ENCODE results near the gene NFE2.
"Not testable (repeated sequence)": the region's sequence is repeated elsewhere in the genome, so short reads cannot be mapped to it uniquely, and the experiment has no call there.

NFE2 gene

DNA sequence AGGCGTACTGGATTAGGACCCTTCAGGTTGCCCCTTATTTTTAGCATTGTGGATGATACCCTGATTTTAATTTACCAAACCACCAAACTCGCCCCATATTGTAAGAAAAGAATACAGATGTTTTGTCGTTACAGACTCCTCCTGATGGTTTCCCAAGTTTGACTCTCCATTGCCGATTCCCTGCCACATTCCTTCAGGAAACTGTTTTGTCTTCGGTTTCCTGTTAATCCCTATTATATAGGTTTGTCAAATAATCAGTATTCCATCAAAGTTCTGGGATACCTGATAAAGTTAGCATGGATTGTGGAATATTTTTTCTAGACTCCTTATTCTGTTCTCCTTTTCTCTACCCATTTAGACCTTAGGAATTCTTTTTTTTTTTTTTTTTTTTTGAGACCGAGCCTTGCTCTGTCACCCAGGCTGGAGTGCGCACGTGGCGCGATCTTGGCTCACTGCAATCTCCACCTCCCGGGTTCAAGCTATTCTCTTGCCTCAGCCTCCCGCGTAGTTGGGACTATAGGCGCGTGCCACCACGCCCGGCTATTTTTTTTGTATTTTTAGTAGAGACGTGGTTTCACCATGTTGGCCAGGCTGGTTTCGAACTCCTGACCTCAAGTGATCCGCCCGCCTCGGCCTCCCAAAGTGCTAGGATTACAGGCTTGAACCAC, 24.8 kb upstream of the NFE2 start:
- Mint-ChIP-seq H3K4me1 (peaks cover 46% of the 10 kb centered on the region), H3K27ac (peak overlapping the region; percentile 96), H3K4me3 (peak overlapping the region; percentile 100)
- not testable (repeated sequence) for H3K9me3 Mint-ChIP-seq, H3K27me3 Mint-ChIP-seq, H3K36me3 Mint-ChIP-seq

GRCh38 chr12:54324617-54325441, 24.0 kb upstream of the NFE2 start, which contains the start of gene COPZ1:
COPZ1 (plus strand) TSS chr12:54325131; CDS start chr12:54325164, 33 bp downstream.
- Mint-ChIP-seq H3K9me3 (no peaks in the 10 kb centered on the region), H3K4me3 (peak within 1 kb of the TSS; percentile 100), H3K36me3 (peaks cover 6% of the 10 kb centered on the region), H3K4me1 (peaks cover 38% of the 10 kb centered on the region), H3K27me3 (no peaks in the 10 kb centered on the region), H3K27ac (peak within 1 kb of the TSS; percentile 96)

DNA sequence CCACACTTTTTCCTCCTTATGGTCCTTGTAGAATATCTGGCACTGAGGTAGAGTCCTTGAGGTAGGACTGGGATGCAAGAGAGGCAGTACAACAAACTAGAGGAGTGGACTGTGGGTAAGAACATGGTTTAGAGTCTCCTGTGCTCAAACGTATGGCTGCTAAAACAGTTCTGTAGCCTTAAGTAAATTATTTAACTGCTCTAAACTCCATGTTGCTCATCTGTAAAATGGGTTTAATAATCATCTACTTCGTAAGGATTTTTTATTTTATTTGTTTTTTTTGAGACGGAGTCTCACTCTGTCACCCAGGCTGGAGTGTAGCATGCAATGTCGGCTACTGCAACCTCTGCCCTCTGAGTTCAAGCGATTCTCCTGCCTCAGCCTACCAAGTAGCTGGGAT, 20.5 kb upstream of the NFE2 start:
- H3K27me3 Mint-ChIP-seq, result no peaks in the 10 kb centered on the region
- no peak overlapping the region for H3K4me3 Mint-ChIP-seq
- peaks cover 13% of the 10 kb centered on the region for H3K4me1 Mint-ChIP-seq
- H3K36me3 Mint-ChIP-seq, result peaks cover 4% of the 10 kb centered on the region
- no peak overlapping the region for H3K27ac Mint-ChIP-seq
- no peaks in the 10 kb centered on the region for H3K9me3 Mint-ChIP-seq

- not testable (repeated sequence) for H3K4me3 Mint-ChIP-seq, H3K27me3 Mint-ChIP-seq, H3K9me3 Mint-ChIP-seq, H3K4me1 Mint-ChIP-seq, H3K36me3 Mint-ChIP-seq, H3K27ac Mint-ChIP-seq
Measured at GRCh38 chr12:54312309-54312708, 11.5 kb upstream of the NFE2 start.

- Mint-ChIP-seq H3K27ac (no peak overlapping the region), H3K9me3 (no peaks in the 10 kb centered on the region), H3K36me3 (no peaks in the 10 kb centered on the region), H3K27me3 (peaks cover 1% of the 10 kb centered on the region), H3K4me3 (no peak overlapping the region), H3K4me1 (no peaks in the 10 kb centered on the region)
Measured at GRCh38 chr12:54311051-54311450, 10.2 kb upstream of the NFE2 start.

DNA sequence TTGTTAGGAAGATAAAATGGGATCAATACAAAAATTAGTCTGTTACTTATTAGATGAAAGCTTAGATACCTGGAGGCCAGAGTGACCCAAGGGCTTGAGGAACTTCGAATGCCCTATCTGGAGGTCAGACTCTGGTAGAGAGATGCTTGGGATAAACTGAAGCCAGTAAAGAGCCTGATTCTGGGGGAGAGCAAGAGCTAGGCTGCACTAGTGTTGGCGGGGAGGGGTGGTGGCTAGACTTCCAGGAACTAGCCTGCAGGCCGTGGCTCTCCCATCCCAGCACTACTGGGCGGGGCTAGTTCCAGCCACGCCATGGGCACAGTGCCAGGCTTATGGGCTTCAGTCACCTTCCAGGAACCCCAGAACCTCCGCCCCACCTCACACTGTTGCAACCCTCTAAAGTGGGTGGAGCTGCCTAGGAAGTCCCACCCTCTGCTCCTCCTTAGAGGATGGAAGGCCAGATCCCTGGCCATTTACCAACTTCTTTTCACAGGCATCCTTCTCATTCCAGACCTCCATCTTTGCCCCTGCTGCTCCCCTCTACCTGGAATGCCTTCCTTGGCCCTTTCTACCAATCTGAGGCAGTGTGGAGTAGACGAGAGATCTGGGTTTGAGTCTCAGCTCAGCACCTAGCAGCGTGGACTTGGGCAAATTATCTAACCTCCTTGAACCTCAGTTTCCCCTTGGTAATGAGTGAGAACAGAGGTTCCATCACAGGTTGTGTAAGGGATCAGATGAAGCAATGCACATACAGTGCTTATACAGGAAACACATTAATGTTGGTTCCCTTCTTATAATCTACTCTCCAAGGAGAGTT, 6.3 kb upstream of the NFE2 start:
- no peak overlapping the region for H3K4me3 Mint-ChIP-seq
- H3K27me3 Mint-ChIP-seq, result peaks cover 15% of the 10 kb centered on the region
- no peaks in the 10 kb centered on the region for H3K9me3 Mint-ChIP-seq
- no peaks in the 10 kb centered on the region for H3K36me3 Mint-ChIP-seq
- no peak overlapping the region for H3K27ac Mint-ChIP-seq
- H3K4me1 Mint-ChIP-seq, result no peaks in the 10 kb centered on the region

DNA sequence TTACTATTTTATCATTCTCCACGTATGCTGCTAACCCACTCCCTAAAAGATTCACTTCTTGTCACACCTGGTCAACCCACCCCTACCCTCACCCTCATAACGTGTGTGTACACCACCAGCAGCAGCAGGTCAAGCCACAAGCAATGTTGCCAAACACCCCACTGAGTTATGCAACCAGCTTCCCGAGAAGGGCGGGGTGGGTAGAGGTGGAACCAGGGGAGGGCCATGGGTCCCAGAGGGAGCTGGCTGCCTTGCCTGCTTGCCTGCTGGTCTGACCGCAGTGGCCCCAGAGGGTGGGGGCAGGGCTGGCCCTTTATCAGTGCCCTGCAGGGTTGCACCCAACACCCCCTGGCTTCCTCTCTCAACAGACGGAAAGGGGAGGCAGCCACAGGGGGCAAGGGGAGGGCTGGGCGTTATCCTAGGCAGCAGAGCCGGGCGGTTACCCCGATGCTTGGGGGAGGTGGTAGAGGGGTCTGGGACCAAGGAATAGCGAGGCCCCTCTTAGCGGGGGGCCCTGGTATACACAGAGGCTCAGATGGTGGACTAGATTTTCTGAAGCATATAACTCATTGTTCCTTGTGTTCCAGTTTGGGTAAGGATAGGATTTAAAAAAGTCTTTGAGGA, 3.5 kb upstream of the NFE2 start:
- H3K36me3 Mint-ChIP-seq, result no peaks in the 10 kb centered on the region
- H3K27me3 Mint-ChIP-seq, result peaks cover 26% of the 10 kb centered on the region
- H3K4me3 Mint-ChIP-seq, result no peak overlapping the region
- no peaks in the 10 kb centered on the region for H3K9me3 Mint-ChIP-seq
- peaks cover 11% of the 10 kb centered on the region for H3K4me1 Mint-ChIP-seq
- H3K27ac Mint-ChIP-seq, result no peak overlapping the region

DNA sequence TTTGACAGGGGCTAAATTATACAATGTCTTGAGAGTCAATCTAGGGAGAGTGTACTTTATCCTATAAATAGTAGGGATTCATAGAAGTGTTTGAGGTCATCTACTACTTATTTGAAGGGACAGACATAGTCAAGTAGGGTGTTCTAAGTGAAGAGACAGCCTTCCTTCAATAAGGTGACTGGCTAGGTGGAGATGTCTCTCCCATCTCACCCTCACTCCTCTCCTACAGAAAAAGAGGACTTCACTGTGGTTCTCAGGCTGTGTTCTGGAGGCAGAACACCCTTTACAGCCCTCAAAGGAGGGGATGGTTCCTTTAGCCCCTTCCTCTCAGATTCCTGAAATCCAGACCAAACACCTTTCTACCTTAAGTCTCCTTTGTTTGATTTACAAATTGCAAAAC, 2.8 kb upstream of the NFE2 start:
- Mint-ChIP-seq H3K9me3 (no peaks in the 10 kb centered on the region), H3K4me1 (peaks cover 11% of the 10 kb centered on the region), H3K27ac (no peak overlapping the region), H3K36me3 (no peaks in the 10 kb centered on the region), H3K4me3 (no peak overlapping the region), H3K27me3 (peaks cover 29% of the 10 kb centered on the region)

- Mint-ChIP-seq H3K9me3 (no peaks in the 10 kb centered on the region), H3K4me3 (no peak overlapping the region), H3K27ac (no peak overlapping the region), H3K36me3 (no peaks in the 10 kb centered on the region), H3K27me3 (peaks cover 28% of the 10 kb centered on the region), H3K4me1 (peaks cover 16% of the 10 kb centered on the region)
Measured at GRCh38 chr12:54301428-54302048, 723 bp upstream of the NFE2 start.

- Mint-ChIP-seq H3K4me3 (no peak overlapping the region), H3K9me3 (no peaks in the 10 kb centered on the region), H3K27ac (no peak overlapping the region), H3K4me1 (peaks cover 16% of the 10 kb centered on the region), H3K36me3 (no peaks in the 10 kb centered on the region), H3K27me3 (peaks cover 28% of the 10 kb centered on the region)
Measured at GRCh38 chr12:54300225-54300731, 537 bp downstream of the NFE2 start.

GRCh38 chr12:54299515-54300224, 1.1 kb downstream of the NFE2 start:
- Mint-ChIP-seq H3K27me3 (peaks cover 27% of the 10 kb centered on the region), H3K36me3 (no peaks in the 10 kb centered on the region), H3K9me3 (no peaks in the 10 kb centered on the region), H3K4me3 (no peak overlapping the region), H3K4me1 (peaks cover 16% of the 10 kb centered on the region), H3K27ac (no peak overlapping the region)

- no peaks in the 10 kb centered on the region for H3K36me3 Mint-ChIP-seq
- no peaks in the 10 kb centered on the region for H3K9me3 Mint-ChIP-seq
- peaks cover 24% of the 10 kb centered on the region for H3K27me3 Mint-ChIP-seq
- no peak overlapping the region for H3K27ac Mint-ChIP-seq
- peaks cover 16% of the 10 kb centered on the region for H3K4me1 Mint-ChIP-seq
- no peak overlapping the region for H3K4me3 Mint-ChIP-seq
Measured at GRCh38 chr12:54298904-54299303, 1.9 kb downstream of the NFE2 start.

DNA sequence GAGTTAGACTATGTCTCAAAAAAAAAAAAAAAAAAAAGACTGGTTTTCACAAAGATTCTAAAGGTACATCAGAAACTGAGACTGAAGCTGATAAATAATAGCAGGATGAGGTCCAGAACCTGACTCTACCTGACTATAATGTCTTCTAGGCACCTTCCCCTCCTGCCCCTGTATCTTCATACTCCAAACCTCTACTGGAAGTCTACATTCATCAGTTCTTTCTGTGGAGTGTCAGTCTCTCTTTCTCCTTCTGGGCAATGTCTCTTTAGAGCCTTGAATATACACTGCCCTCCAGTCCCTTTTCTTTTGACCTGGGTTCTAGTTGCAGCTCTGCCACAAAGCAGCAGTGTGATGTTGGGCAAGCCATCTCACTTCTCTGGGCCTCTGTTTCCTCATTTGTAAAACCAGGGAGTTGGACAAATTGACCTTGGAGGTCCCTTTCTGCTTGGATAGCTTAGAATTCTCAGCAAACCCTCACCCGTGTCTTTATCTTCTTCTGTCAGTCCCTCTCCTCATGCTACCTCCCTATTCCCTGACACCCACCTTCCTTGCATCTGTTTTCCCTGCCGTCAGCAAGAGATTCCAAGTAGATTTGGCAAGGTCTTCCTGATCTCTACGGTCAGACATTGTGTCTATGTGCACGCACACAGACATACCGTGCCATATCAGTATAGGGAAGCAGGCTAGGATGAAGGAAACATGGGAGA, 4.3 kb downstream of the NFE2 start:
- Mint-ChIP-seq H3K9me3 (no peaks in the 10 kb centered on the region), H3K27me3 (peaks cover 12% of the 10 kb centered on the region), H3K4me1 (peaks cover 16% of the 10 kb centered on the region), H3K36me3 (no peaks in the 10 kb centered on the region), H3K4me3 (no peak overlapping the region), H3K27ac (no peak overlapping the region)

DNA sequence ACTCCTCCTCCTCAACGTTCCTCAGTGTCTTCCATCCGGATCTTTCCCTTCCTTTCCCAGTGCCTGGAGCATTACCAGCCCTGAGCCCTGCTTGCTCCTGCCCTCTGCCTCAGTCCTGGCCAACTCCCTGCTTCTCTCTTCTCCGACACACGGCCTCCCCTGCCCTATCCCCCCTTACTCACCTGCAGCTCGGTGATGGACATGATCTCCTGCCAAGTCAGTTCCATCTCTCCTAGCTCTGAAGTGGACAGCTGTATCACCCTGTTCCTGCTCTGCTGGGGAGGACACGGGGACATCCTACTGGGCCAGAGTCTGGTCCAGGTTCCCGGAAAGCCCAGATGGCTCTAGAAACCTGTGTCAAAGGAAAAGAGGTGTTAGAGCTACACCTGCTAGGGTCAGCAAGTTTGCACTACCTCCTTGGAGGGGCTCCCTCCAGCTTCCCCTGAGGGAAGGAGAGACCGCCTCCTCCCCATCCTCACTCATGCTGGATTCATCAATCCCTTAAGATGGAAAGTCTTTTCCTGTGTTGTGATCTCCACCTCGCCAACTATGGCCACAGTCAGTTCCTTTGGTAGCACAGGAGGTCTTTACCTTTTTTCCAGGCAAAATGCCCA, 5.8 kb downstream of the NFE2 start:
- no peaks in the 10 kb centered on the region for H3K36me3 Mint-ChIP-seq
- no peaks in the 10 kb centered on the region for H3K9me3 Mint-ChIP-seq
- H3K27ac Mint-ChIP-seq, result no peak overlapping the region
- peaks cover 5% of the 10 kb centered on the region for H3K27me3 Mint-ChIP-seq
- H3K4me1 Mint-ChIP-seq, result peaks cover 5% of the 10 kb centered on the region
- no peak overlapping the region for H3K4me3 Mint-ChIP-seq

Measured in activated naive CD4-positive, alpha-beta T cell treated with anti-CD3 and anti-CD28 coated beads, Interleukin-2, amount 50 U/mL, for 24 hours (primary cell).